GM20431 (cell line): ENCODE measurements around the gene UNK.
"Not testable (repeated sequence)": the region's sequence is repeated elsewhere in the genome, so short reads cannot be mapped to it uniquely, and the experiment has no call there.

Experiments used
- in situ Hi-C: fragments of 300-500 bp; cut with MseI, MboI; formaldehyde crosslinking; loops from one replicate; pipeline ENCODE4 v1.15.0; 2020; ENCODE audit warnings: low sequenced_read_pairs; ENCODE audit not compliant: unreplicated experiment

Gene UNK

DNA sequence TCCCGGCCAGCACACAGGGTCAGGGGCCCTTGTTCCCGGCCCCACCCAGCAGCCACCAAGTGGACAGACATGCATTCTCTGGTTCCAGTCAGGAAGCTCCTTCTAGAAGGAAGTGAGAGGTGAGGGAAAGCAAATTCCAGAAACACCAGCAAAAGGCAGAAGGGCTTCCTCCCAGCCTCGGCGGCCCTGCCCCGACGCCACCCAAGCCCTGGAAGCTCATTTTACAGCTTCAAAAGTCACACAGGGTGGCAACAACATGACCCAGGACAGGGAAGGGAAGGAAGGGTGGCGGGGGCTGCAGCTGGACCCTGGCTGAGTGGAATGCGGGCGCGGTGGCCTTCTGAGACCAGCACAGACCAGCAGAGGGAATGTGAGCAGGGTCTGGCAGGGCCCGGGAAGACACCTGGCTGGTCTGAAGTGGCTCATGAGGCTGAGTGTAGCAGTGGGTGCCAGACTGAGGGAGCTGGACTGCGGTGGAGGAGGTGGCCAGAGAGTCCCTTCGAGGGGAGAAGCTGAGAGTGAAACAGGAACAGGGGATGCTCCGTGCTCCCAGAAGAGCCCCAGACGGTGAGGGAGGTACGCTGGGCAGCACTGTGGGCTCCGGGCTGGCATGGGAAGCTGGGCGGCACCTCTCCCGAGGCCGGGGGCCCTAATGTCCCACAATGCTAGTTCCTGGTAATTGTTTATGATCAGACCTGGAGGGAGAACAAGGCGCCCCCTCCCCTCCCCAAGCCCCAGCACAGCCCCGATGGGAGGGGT lies 61.5 kb downstream of the UNK start:
- in situ Hi-C loops = no loop called here

DNA sequence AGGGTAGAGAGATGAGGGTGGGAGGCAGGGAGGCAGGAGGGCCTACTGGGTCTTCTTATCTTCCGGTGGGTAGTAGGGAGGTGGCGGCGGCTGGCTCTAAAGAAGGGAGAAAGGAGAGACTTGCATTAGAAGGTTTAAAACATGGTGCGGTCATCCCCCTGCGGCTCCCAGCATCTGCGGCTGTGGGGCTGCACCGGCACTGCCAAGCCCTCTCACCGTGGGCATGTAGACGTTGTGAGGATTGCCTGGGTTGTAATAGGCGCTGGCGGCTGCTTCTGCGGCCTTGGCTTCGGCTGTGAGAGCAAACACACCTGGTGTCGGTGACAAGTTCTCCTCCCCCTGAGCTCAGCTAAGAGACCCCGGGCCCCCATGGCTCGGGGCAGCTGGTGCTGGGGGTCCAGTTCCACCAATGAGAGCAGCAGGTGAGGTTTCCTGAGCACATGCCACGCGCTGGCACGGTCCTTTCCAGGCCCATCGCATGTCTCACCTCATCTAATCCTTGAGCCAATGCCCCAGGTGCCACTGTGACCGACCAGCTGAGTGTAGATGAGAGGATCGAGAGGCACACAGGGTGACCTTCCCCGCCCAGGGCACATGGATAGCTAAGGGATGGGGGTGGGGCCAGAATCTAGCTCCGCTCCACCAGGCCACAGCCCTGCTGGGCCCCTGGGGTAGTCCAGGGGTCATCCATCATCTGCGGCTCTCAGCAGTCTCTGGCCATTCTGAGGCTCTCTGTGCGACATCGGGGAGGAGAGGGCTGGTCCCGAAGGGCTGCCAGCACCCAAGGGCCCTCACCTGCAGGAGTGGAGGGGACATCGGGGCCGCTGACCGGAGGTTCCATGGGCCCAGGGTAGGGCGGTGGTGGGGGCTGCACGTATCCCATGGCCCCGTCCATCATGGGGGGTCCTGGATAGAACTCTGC lies 62.3 kb downstream of the UNK start:
- in situ Hi-C loops = no loop called here

DNA sequence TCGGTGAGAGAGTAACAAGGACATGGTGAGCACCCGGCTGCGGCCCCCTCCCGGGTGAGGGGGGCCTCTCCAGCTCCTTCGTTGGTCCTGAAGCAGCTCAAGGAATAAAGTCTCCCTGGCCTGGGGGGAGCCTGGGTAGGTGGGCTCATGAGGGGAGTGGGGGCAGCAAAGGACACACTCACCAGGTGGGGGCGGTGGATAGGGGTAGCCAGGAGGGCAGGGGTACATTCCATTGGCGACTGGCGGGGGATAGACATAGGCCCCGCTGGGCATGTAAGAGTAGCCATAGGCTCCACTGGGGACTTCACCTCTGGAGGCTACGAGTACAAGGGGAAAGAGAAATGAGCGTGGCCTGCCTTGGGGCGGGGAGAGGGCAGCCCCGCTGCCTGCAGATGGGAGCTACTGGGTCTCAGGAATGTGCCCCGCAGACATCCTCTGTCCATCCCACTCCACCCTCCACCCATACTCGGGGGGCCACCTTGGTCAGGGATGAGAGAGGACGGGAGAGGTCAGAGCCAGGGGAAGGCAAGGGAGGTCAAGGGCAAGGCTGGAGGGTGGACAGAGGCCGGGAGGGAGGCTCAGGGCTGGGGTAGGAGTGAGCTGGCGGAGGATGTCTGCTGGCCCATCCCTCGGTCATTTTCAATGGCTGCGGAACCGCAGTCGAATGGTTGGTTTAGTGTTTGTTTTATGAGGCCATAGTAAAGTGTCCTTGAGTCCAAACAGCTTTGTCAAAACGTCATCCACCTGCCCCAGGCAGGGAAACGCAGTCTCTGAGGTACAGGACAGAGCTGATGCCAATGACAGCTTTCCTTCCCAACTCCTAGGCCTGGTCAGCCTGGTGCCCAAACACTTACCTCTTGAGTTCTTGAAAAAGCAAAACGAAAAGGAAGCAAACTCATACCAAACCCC lies 63.3 kb downstream of the UNK start:
- in situ Hi-C loops = no loop called here

DNA sequence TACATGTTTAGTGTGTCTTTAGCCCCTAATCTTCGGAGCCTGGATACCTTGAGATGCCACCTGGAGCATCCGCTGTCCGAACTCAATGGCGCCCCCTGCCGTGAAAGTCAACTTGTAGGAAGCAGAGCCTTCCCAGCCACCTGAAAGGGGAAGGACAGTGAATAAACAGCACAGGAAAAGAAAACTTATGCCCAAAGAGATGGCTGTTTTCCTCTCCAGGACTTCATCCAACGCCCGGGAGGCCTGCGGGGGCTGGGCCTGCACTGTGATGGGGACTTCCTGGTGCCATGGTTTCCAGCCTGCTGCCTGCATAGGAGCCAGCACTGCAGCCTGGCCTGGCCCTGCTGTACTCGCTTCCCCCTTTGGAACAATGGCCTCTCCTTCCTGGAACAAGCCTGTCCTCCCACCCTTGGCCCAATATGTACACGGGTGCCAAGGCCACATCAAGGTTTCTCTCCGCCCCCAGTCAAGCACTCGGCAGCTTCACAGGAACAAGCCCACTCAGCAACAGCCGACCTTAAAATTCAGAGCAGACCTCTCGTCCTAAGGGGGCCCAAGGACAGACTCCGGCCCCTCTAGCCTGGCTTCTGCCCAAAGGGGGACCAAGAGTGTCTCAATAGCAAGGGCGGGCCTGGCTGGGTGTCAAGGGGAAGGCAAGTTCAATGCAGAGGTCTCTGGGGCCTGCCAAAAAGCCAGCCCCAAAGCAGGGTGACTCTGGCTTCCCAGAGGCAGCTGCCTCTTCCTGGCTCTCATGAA lies 64.1 kb downstream of the UNK start:
- in situ Hi-C loops = no loop called here

DNA sequence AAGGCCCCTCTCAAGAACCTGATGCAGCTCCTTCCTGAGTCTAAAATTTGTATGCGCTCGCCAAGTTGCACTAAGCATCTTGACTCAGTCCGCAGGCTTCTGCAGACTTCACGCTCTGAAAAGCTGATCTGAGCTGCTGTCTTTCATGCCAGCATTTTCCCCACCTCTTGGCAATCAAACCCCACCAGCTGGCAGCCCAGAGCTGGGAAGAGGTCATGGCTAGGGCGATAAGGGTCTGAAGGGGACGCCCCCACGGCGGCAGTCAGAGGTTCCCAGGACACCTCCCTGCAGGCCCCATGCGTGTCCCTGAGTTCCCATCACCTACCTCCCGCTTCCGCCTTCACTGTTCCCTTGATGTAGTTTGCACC lies 64.7 kb downstream of the UNK start:
- in situ Hi-C loops = no loop called here

DNA sequence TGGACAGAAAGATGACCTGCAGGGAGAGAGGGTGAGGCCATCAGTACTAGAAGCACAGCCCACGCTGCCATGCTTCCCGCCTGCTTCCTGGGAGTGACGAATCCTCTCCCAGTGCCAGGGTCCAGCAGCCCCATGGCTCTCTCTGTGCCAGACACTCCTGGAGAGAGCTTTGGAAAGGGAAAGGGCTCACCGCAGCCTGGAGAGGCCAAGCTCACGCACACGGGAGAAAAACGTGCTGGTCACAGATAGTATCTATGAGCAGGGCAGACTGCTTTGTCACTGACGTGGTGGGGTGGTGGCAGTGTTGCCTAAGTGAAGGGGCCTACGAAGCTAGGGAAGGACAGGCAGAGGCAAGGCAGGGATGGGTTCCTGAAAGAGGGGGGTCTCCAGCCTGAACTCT lies 65.1 kb downstream of the UNK start:
- in situ Hi-C loops = no loop called here

DNA sequence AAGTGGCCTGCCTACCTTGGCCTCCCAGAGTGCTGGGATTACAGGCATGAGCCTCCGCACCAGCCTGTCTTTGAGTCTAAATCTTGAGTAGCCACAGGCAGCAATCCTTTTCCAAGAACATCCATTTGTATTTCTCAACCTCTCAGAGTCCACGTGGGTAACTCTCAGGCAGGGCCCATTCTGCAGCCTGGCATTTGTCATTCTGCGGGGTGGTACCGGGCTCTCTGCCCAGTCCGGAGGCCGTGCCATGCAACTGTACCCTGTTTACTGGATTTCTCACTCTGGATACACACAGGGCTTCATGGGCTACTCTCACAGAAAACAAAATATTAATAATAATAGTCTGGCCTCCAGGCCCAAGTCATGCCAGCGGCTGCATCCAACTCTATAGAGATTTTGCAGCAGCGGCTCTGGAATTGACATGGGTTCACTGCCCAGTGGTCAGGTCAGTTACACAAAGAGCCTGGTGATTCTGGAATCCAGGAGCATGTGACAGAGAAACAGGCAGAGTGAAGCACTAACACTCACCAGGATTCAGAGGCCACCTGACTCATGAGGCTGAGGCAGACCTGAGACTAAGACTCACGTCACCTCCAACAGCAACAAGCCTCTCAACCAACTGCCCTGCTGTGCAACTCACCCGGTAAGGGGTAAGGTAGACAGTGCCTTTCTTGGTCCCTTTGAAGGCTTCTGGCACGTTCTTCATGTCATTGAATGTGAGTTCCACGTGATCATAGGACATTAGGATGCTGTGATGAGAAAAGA lies 66.5 kb downstream of the UNK start:
- in situ Hi-C loops = no loop called here

DNA sequence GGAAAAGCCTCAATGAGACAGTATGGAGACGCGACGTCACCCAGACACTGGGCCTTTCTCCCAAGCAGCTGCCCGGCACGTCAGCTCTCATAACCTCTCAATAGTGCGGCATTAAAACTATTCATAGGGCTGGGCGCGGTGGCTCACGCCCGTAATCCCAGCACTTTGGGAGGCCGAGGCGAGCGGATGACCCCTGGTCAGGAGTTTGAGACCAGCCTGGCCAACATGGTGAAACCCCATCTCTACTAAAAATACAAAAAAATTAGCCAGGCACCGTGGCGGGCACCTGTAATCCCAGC lies 67.0 kb downstream of the UNK start:
- in situ Hi-C loops = not testable (repeated sequence)

DNA sequence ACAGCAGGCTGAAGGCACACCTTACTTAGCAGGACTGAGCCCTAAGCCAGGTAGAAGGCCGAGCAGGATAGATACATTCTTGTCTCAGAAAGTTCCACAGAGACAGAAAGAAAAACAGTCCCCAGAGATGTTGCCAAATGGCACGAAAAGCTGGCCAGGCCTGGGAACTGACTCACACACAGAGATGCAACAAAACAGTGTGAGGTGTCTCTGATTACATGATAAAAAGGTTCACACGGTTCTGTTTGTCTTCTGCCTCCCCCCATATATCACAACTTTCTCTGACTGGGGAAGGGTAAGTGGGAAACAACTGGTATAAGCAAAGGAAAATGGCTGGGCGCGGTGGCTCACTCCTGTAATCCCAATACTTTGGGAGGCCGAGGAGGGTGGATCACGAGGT lies 68.8 kb downstream of the UNK start:
- in situ Hi-C loops = no loop called here

DNA sequence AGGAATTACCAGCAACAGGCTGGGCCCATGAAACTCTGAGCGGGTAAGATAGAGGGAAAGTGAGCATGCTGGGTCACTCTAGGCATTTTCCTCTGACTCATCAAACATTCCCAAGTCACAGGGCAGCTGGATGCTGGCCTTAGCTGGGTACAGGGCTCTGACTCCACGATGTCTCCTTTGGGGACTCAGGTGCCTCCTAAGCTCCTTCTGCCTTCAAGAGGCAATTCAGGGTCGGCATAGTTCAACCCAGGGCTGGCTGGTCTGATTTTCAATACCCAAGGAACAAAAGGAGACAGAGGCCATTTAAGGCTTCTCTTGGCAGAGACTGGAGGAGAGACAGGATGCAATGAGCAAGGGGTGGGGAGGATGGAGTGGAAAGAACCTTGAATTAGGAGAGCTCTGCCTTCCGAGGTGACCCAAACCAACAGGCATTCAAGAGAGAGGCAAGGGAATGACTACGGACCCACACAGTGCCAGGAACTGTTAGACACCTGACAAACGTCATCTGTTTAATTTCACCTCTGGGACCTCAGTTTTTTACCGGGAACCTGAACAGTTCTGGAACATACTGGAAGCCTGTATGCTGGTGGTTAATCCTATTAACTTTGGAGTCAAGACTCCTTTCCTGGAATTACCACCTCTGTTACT lies 69.6 kb downstream of the UNK start:
- in situ Hi-C loops = no loop called here

DNA sequence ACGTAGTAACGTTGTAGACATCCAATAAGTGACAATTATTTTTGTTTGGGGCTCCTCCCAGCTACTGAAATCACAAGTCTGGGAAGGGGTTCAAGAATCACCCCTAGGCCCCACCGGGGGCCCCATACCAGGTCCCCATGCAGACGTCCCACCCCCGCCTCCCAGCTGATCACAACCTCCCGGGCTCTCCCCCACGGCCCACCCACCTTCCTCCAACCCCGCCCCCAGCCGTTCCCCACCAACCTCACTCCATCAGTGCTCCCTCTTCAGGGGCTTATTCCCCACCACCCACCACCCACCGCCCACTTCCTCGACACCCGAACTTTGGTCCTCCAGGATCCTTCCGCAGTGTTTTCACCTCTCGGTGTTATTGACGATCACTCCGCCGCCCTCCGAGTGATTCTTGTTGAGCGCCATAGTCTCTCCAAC lies 70.3 kb downstream of the UNK start:
- in situ Hi-C loops = no loop called here

DNA sequence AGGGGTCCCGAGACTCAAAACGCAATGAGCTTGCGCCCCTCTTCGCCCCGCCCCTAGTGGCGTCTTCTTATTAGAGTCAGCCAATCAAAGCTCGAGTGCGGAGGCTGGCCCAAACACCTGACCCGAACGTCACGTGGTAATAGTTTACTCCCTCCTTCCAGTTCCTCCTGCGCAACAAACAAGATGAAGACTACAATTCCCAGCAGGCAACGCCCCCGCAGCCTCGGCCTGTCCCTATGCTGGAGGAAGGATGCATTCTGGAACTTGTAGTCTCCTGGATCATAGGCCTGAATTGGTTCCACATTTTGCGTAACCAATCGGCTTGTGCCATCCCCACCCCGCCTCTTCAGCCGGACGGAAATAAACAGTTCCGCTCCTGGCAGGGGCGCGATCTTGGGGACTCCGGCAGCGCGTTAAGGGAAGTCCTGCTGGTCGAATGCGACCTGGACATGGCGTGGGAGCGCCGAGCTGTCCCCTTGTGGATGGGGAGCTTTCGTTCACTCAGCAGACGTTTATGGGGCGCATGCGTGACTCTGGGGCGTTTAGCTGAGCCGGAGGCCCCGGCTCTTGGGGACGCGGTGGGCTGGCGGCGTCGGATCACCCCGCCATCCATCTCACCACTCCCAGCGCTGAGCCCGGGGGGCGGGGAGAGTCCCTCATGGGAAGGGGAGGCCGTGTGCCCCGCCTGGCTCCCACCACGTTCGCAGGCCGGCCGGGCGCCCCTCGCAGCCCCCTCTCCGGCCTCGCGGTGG lies 70.9 kb downstream of the UNK start, which contains the start of gene WBP2:
WBP2 (minus strand) TSS at position 26 of the 752 bp plus-strand sequence. CDS start 38 bp downstream, outside the sequence.
- in situ Hi-C loops = no loop called here

DNA sequence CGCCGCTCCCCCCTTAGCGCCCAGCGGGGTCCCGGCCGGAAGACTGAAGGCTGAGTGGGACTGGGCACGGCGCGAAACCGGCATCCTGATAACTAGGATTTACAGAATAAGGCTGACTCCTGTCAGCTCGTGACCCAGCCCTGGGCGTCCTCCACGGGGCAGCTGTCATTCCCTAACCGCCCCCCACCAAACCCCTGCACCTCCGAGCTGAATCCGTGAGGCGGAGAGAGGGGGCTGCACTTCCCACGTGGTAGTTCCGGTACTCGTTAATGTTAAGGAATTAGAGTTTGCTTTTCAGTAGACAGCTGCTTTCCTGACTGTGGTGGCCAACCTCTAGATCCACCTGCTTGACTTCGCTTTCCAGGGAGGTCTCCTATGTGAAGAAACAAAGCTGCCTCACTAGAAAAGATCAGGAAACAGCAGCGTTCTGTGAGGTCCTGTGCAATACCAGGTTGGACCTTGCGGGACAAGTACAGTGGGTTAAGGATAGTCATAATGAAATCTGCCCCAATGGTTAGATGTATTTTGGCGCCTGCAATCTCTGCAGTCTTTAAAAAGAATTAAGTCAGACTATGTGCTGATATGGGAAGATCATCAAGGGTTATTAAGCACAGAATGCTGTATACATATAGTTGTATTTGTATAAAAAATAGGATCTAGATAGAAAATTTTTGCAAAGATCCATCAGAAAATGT lies 71.6 kb downstream of the UNK start:
- in situ Hi-C loops = no loop called here

DNA sequence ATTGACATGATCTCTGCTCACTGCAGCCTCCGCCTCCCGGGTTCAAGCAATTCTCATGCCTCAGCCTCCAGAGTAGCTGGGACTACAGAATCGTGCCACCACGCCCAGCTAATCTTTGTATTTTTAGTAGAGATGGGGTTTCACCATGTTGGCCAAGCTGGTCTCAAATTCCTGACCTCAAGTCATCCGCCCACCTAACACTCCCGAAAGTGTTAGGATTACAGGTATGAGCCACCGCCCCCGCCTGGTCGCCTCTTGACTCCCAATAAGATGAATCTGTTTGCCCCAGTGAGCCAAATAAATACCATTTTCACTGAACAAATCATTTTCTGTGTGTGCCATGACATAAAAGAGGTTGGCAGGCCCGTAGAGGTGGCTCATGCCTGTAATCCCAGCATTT lies 74.8 kb downstream of the UNK start:
- in situ Hi-C loops = not testable (repeated sequence)

DNA sequence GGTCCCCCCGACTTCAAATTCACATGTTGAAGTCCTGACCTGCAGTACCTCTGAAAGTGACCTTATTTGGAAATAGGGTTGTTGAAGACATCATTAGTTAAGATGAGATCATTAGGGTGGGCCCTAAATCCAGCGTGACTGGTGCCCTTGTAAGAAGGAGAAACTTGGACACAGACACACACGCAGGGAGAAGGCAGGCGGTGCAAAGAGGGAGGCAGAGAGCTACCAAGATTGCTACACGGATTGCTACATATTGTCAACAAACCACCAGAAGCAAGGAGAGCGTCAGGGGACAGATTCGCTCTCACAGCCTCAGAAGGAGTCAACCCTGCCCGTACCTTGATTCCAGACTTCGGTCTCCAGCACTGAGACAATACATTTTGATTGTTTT lies 77.3 kb downstream of the UNK start:
- in situ Hi-C loops = no loop called here

DNA sequence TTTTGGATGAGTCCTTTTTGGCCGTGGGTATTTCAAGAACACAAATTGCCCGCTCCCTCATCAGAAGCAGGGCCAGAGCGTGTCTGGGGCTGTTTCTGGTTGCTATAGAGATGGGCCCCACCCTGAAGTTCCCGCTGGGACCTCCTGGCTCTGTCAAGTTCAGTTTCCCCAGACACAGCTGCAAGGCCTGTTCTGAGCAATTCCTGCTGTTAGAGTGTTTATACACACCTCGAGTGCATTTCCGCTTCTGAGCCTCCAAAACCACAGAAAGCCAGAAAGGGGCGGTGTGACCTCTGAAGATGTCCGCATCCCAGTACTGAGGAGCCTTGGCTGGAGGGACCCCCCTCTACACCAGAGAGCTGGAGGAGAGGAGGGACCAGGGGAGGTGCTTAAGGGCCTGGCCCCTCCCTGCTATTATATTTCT lies 79.9 kb downstream of the UNK start:
- in situ Hi-C loops = no loop called here

DNA sequence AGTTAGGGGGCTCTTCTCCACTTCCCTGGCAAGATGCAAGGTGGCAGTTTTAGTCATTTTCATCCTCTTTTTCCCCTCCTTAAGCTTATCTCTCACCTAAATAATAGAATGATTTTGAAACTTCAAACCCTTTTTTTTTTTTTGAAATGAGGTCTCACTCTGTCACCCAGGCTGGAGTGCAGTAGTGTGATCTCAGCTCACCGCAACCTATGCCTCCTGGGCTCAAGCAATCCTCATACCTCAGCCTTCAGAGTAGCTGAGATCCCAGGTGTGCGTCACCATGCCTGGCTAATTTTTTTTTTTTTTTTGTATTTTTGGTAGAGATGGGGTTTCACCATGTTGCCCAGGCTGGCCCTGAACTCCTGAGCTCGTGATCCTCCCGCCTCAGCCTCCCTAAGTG lies 80.3 kb downstream of the UNK start:
- in situ Hi-C loops = not testable (repeated sequence)
